HepG2 (cell line): Measurements from ENCODE around the gene ZNF3. TPM values are rescaled to one million over a fixed set of nuclear protein-coding genes. Genes with fewer than 3 reads are reported as not detected.
A peak's percentile ranks its signal among the peaks of the same experiment; 100 is the strongest.

Experiments
- CAMTA2 ChIP-seq: sonication (generic); formaldehyde crosslinking; IDR thresholded peaks from 2 replicates; pipeline ENCODE4 v1.4.0; 2020; ENCODE audit warnings: mild to moderate bottlenecking, missing genetic modification reagents, borderline replicate concordance
- CEBPG ChIP-seq: IDR thresholded peaks from 2 replicates; pipeline ENCODE4 v1.6.1; 2016
- DPF2 ChIP-seq: sonication (generic); formaldehyde crosslinking; IDR thresholded peaks from 2 replicates; pipeline ENCODE4 v1.4.0; 2020; ENCODE audit warnings: mild to moderate bottlenecking, low read depth, missing genetic modification reagents, borderline replicate concordance
- ELF3 ChIP-seq: IDR thresholded peaks from 2 replicates; pipeline ENCODE4 v1.6.1; 2016; ENCODE audit warnings: missing genetic modification reagents, missing compliant biosample characterization
- FOSL2 ChIP-seq: sonication (generic); formaldehyde crosslinking; IDR thresholded peaks from 2 replicates; pipeline ENCODE4 v1.4.0; 2020; ENCODE audit warnings: missing genetic modification reagents
- FOXK2 ChIP-seq: fragments of 450-650 bp; IDR thresholded peaks from 2 replicates; pipeline ENCODE4 v1.6.1; 2016
- HDAC1 ChIP-seq: sonication (generic); formaldehyde crosslinking; IDR thresholded peaks from 2 replicates; pipeline ENCODE4 v1.5.1; 2020; ENCODE audit warnings: mild to moderate bottlenecking, missing genetic modification reagents
- MTA1 ChIP-seq: sonication (generic); formaldehyde crosslinking; IDR thresholded peaks from 2 replicates; pipeline ENCODE4 v1.4.0; 2020; ENCODE audit warnings: missing genetic modification reagents, mild to moderate bottlenecking, borderline replicate concordance
- MTF2 ChIP-seq: sonication (generic); formaldehyde crosslinking; IDR thresholded peaks from 2 replicates; pipeline ENCODE4 v1.5.0; 2020; ENCODE audit warnings: missing genetic modification reagents, borderline replicate concordance
- SCMH1 ChIP-seq: sonication (generic); formaldehyde crosslinking; IDR thresholded peaks from 2 replicates; pipeline ENCODE4 v1.9.0; 2021; ENCODE audit warnings: missing genetic modification reagents, mild to moderate bottlenecking, borderline replicate concordance
- ZNF30 ChIP-seq: sonication (generic); formaldehyde crosslinking; IDR thresholded peaks from 2 replicates; pipeline ENCODE4 v1.5.0; 2020; ENCODE audit warnings: mild to moderate bottlenecking, missing genetic modification reagents
- ZNF383 ChIP-seq: sonication (generic); formaldehyde crosslinking; IDR thresholded peaks from 2 replicates; pipeline ENCODE4 v1.4.0; 2020; ENCODE audit warnings: missing genetic modification reagents, mild to moderate bottlenecking, borderline replicate concordance
- polyA plus RNA-seq, 8 experiments: library from polyadenylated mRNA; depleted of rRNA in 3 of 8; stranded (reverse) in 7 of 8; unstranded in 1 of 8; fragments of >200 nt; fragmentation: Illumina TruSeq in 4 of 8; extraction: Trizol in 4 of 8; gene quantifications; 2 replicates each; pipeline versions ENCODE4 v1.2.1 to v1.2.3, GENCODE V29; 2011 to 2016; ENCODE audit warnings: low read depth in 4 of 8, missing spikeins in 1 of 8, mixed read lengths in 1 of 8; ENCODE audit not compliant: insufficient read depth in 1 of 8
- total RNA-seq, 5 experiments: library from RNA; depleted of rRNA; stranded (reverse); fragments of >200 nt; fragmentation: Illumina TruSeq; extraction: Trizol; gene quantifications; 2 replicates each; pipeline ENCODE4 v1.2.3, GENCODE V29; 2016; ENCODE audit warnings: low read depth in 1 of 5
- TF ChIP-seq, protein P1 (sequence below): sonication (generic); formaldehyde crosslinking; IDR thresholded peaks from 2 replicates; pipeline ENCODE4 v1.5.0; 2020; ENCODE audit warnings: mild to moderate bottlenecking, missing genetic modification reagents, moderate library complexity
- TF ChIP-seq, protein P2 (sequence below): sonication (generic); formaldehyde crosslinking; IDR thresholded peaks from 2 replicates; pipeline ENCODE4 v1.5.1; 2020; ENCODE audit warnings: missing genetic modification reagents, mild to moderate bottlenecking, borderline replicate concordance
- TF ChIP-seq, protein P3 (sequence below): IDR thresholded peaks from 2 replicates; pipeline ENCODE4 v1.6.1; 2016; ENCODE audit warnings: mild to moderate bottlenecking

Gene ZNF3
- total and polyA plus RNA-seq, 2 of the 13 experiments (the other 11 are each of a cell fraction or from before 2014, with no cell fraction given) = 33.7 to 56.9 TPM

DNA sequence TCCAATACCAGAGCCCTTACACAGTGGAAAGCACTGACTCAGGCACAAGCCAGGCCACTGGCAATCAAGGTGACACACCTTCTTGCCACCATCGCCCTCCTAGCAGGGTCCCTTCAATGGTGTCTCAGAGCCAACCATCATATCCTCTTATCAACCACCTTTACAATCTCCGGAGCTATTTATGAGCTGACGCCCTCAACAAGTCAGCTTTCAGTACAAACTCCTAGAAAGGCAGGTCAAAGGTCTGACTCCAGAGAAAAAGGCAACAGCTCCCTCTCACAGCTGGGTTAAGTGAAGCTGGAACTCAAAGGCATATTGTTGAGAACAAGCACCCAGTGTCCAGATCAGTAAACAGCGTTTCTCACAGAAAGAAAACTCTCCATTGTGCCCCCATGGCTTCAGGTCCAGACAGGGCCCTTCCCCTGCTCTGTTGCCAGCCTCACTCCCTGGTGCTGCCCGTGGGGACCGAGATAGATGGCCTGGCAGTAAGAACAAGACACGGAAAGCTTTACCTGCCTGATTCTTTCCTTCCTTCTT, 2.4 kb downstream of the ZNF3 start (continued):
- TF ChIP-seq, protein P1, sequence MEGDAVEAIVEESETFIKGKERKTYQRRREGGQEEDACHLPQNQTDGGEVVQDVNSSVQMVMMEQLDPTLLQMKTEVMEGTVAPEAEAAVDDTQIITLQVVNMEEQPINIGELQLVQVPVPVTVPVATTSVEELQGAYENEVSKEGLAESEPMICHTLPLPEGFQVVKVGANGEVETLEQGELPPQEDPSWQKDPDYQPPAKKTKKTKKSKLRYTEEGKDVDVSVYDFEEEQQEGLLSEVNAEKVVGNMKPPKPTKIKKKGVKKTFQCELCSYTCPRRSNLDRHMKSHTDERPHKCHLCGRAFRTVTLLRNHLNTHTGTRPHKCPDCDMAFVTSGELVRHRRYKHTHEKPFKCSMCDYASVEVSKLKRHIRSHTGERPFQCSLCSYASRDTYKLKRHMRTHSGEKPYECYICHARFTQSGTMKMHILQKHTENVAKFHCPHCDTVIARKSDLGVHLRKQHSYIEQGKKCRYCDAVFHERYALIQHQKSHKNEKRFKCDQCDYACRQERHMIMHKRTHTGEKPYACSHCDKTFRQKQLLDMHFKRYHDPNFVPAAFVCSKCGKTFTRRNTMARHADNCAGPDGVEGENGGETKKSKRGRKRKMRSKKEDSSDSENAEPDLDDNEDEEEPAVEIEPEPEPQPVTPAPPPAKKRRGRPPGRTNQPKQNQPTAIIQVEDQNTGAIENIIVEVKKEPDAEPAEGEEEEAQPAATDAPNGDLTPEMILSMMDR (CRISPR knock-in tag) = peak; percentile 51
- peak; percentile 65; the same call in 1 of the 2 replicates for TF ChIP-seq DPF2 (CRISPR knock-in tag)
- peak; percentile 25; the same call in 1 of the 2 replicates for TF ChIP-seq FOSL2 (CRISPR knock-in tag)
- TF ChIP-seq MTF2 (CRISPR knock-in tag) = no peak
- peak; percentile 47 for TF ChIP-seq CEBPG (CRISPR knock-in tag)
- TF ChIP-seq, protein P2, sequence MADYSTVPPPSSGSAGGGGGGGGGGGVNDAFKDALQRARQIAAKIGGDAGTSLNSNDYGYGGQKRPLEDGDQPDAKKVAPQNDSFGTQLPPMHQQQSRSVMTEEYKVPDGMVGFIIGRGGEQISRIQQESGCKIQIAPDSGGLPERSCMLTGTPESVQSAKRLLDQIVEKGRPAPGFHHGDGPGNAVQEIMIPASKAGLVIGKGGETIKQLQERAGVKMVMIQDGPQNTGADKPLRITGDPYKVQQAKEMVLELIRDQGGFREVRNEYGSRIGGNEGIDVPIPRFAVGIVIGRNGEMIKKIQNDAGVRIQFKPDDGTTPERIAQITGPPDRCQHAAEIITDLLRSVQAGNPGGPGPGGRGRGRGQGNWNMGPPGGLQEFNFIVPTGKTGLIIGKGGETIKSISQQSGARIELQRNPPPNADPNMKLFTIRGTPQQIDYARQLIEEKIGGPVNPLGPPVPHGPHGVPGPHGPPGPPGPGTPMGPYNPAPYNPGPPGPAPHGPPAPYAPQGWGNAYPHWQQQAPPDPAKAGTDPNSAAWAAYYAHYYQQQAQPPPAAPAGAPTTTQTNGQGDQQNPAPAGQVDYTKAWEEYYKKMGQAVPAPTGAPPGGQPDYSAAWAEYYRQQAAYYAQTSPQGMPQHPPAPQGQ (CRISPR knock-in tag) = no peak
- no peak for TF ChIP-seq ZNF383 (CRISPR knock-in tag)
- TF ChIP-seq SCMH1 (CRISPR knock-in tag) = no peak
- no peak for TF ChIP-seq CAMTA2
- TF ChIP-seq ELF3 (CRISPR knock-in tag) = peak; percentile 38
- peak; percentile 94 for TF ChIP-seq FOXK2
- TF ChIP-seq HDAC1 = peak; percentile 33; the same call in 1 of the 2 replicates
- TF ChIP-seq, protein P3, sequence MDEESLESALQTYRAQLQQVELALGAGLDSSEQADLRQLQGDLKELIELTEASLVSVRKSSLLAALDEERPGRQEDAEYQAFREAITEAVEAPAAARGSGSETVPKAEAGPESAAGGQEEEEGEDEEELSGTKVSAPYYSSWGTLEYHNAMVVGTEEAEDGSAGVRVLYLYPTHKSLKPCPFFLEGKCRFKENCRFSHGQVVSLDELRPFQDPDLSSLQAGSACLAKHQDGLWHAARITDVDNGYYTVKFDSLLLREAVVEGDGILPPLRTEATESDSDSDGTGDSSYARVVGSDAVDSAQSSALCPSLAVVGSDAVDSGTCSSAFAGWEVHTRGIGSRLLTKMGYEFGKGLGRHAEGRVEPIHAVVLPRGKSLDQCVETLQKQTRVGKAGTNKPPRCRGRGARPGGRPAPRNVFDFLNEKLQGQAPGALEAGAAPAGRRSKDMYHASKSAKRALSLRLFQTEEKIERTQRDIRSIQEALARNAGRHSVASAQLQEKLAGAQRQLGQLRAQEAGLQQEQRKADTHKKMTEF = peak; percentile 59; the same call in 1 of the 2 replicates
- no peak for TF ChIP-seq ZNF30 (CRISPR knock-in tag)
- TF ChIP-seq MTA1 (CRISPR knock-in tag) = no peak
